HG03066 (cell line): ENCODE measurements around the gene EIPR1.
"Not testable (repeated sequence)": the region's sequence is repeated elsewhere in the genome, so short reads cannot be mapped to it uniquely, and the experiment has no call there.

Experiments
- ATAC-seq: cut with Tn5 transposase; IDR thresholded peaks from one replicate; pipeline ENCODE4 v1.9.1; 2021; ENCODE audit warnings: low read depth; ENCODE audit not compliant: unreplicated experiment

Gene EIPR1

GRCh38 chr2:3361518-3362389 is 15.9 kb downstream of the EIPR1 start:
- no peak for ATAC-seq

DNA sequence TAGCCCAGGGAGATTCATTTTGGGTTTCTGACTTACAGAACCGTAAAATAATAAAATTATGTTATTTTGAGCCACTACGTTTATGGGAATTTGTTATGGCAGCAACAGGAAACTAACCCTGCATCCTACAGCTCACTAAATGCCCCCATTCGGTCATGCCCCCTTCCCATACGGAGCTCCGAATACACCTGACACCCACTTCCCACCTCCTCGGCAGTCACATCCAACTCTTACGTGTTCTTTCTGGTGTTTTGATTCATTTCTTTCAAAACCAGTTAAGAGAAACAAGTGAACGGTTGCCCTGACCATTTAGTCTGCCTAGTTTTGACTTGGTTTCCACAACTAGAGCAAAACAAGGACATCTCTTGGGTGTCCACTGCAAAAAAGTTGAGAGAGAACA is 19.7 kb downstream of the EIPR1 start:
- ATAC-seq = no peak

- ATAC-seq = not testable (repeated sequence)
Measured at GRCh38 chr2:3357446-3357845, 20.2 kb downstream of the EIPR1 start.

DNA sequence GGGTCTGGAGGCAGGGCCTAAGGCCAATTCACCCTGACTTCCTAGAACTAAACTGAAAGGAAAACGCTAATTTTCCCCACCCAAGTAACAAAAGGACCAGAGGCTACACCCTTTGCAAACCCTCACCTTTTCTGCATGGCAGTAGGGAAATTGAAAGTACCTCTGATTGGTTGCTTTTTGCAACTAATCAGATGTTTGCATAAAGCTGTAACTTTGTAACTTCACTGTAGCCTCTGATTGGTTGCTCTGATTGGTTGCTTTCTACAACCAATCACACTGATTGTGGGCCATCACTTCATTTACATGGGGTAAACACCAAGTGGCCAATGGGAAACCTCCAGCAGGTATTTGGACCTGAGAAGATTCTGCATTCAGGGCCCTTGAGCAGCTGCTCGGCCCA is 20.8 kb downstream of the EIPR1 start:
- no peak for ATAC-seq

DNA sequence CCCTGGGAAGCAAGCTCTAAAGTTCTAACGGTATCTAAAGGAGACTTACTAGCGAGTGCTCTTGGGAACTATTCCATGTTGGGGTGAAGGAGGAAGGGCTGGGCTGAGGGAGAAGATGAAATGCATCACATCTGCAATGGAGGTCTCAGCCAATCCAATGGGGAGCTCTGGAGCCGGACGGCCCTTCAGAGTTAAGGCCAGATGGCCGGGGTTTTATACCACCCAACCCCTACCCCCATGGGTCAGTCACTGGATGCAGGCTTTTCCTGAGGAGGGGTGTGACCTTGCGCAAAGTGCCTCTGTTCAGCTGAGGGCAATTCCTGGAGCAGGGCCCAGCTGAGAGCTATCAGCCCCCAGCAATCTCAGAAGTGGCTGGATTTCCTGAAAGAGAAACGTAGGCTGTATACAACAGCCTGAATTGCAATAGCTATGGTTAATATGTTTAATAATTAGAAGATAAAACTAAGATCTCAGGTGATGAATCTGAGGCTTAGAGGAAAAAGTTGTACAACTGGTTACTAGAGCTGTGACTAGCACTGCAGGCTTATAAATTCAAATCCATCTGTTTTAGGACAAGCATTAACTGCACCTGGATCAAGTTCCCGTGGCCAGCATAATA is 21.6 kb downstream of the EIPR1 start:
- ATAC-seq = no peak

DNA sequence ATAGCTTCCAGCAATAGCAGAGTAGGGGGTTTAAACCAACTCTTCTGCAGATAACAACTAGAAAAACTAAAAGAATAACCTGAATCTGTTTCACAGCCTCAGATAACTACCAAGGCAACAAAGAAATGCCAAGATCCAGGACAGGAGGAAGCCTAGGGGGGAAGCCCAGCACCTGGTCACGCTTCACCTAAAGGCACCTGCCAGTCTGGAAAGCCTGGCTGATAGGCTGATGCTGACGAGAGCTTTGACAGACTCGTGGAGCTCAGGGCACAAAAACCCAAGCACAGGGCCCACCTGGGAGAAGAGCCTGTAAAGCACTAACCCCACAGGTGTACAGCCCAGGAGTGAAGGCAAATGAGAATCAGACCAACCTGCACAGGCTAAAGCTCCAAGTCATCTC is 22.6 kb downstream of the EIPR1 start:
- ATAC-seq = no peak

DNA sequence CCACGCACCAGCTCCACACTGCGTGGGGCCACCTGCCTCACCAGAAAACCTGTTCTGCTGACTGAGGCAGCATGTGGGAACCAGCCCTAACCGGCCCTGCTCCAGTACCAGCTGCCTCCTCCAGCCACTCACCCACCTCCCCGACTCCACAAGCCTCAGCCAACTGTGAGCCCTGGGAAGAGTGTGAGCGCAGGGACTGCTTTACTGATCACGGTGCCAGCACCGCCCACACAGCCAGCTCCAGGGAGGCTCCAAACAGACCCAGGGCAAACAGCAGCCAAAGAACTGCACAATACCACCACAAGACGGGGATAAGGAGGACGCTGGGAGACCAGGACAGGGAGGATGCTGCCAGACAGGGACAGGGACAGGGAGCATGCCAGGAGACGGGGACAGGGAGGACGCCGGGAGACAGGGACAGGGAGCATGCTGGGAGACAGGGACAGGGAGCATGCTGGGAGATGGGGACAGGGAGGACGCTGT is 28.4 kb downstream of the EIPR1 start:
- ATAC-seq = no peak

DNA sequence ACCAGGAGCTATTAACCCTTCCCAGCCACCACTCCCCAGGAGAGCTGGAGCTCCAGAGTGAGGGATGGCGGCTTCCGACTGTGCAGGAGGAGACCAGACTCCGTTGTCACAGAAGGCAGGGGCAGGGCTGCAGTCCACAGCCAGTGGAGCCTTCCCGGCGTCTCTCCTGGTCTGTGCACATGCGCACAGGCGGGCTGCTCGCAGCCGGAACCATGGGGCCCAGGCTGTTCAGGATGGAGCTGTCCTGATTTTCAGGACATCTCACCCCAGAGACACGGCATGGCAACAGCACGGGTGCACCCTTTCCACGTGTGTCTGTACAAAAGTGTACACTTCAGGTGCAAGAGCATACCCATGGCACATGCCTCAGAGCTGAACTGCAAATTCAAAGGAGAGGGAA is 28.9 kb downstream of the EIPR1 start:
- ATAC-seq = no peak

DNA sequence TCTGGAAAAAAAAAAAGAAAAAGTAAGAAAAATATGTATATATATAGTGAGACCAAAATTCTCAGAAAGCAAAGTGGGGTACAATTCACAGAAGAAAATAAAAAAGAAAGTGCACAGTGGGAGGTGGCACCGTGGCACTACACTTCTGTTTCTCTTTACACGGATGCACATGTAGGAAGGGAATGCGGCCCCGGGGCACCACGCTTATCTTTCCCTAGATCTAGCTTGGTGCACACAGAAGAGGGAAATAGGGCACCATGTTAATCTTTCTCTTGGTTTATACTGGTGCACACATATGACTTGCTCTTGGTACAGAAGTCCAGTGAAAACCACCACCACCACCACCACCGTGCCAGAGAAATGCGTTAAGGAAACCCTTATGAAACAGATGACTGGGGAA is 32.0 kb downstream of the EIPR1 start:
- ATAC-seq = no peak

DNA sequence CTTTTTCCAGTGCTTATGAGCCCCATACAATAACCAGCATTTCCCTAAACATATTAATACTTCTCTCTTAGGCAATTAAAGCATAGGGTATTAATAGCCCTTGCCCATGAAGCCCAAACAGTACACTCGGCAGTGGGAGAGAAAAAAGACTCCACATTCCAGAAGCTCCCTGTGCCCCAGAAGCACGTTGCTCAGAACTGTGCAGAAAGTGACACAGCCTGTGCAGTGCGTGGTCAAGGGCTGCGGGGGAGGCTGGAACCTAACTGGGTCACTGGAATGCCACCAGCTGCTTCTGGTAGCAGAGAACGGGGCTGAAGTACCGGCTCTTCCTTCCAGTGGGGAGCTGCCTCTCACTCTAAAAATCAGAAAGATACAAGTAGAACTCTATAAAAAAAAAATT is 32.7 kb downstream of the EIPR1 start:
- no peak for ATAC-seq

DNA sequence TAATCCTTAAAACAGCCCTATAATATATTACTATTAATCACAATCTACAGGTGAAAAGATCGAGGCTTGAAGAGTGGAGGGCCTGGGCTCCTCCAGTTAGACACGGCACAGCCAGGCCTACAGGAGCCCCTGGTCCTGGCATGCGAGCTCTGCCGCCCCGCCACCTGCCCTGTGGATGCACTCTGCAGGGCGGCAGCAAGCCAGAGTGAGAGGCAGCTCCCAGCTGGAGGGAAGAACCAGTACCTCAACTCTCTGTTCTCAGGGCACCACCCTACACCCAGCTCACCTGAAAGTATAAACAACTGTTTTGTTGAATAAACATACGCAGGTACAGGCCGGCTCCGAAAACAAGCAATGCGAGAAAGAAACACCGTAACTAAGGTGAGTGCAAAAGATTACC is 34.6 kb downstream of the EIPR1 start:
- ATAC-seq = no peak

DNA sequence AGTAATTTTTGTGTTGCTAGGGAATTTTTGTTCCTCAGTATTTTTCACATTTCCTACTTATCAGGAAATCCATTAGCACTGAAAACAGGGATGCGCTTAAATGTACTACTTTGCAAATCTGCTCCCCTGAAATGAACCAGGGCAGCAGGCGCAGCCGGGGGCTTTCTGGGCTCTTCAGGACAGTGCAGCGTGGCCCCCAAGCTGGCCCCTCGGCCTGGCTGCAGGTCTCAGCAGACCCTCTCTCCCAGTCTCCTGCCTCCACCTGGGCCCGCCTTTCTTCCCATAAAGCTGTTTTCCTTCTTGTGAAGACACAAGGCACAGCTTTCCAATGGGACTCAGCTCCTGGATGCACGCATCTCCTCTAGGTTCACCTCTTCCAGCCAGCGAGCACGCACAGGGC is 35.3 kb downstream of the EIPR1 start:
- no peak for ATAC-seq

GRCh38 chr2:3341336-3341735 is 36.3 kb downstream of the EIPR1 start:
- ATAC-seq = no peak

DNA sequence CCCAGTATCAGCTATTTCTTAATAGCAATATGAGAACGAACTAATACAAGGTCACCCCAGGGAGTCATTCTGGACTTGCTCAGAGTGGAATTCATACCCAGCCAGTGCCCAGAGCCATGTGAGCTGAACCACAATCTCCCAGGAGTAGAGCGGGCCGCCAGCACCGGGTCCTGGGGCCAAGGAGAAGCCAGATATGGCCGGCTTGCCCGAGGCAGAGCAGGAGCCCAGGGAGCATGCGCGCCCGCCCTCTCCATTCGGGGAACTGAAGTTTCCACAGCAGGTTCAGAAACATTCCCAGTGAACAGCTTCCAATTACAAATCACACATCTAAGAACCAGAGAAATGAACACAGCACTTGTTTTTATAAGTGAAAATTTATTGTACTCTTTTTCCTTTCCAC is 37.5 kb downstream of the EIPR1 start:
- ATAC-seq = no peak

DNA sequence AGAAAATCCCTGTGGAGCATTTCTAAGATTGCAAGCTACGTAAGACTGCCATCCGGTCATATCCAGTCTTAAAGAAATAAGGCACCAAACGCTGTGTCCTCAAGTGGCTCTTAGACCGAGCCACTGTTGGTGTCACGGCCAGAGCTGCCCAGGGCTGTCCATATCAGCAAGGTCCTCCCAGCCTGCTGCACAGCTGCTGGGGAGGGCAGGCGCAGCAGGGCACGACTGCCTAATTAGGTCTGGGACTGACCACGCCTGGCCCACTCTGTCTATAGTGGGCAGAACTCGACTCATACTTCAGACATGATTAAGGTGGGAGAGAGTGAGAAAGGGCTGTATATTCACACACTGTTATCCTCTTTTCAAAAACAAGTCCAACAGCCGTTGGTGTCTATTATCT is 39.3 kb downstream of the EIPR1 start:
- no peak for ATAC-seq

- no peak for ATAC-seq
Measured at GRCh38 chr2:3336844-3337243, 40.8 kb downstream of the EIPR1 start.

- no peak for ATAC-seq
Measured at GRCh38 chr2:3334392-3335345, 42.9 kb downstream of the EIPR1 start.

DNA sequence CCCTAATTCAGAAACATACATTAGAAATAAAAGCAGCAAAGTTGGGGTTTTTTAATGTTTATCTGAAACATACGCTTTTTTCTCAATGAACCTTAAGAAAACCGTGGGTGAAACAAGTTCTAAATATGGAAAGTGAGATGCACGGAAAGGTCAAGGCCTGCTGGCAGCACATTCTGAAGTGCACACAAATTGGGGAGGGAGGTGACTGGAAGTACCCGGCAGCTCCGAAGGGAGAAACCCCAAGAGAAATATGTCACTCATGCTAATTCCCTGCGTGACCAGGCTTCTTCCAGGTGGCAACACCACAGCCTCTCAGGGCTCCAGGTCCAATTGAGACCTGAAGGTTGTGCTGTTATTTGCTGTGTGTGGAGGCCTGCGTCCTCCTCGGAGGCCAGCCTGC is 45.5 kb downstream of the EIPR1 start:
- ATAC-seq = no peak

GRCh38 chr2:3329491-3329890 is 48.1 kb downstream of the EIPR1 start:
- ATAC-seq = no peak

DNA sequence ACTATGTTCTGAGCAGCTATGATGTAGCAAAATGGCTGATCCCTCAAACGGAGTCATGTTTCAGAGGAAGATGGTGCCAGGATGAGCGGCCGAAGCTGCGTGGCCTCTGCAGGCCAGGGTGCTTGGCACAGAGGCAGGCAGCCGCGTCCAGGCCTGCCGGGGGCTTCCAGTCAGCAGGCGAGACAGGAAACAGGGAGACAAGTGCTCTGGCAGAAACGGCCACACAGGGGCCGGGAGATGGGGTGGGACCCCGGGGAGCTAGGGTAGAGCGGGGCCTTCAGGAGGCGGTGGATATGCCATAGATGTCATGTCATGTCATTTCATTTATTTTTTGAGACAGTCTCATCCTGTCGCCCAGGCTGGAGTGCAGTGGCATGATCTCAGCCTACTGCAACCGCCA is 50.7 kb downstream of the EIPR1 start:
- ATAC-seq = no peak

- ATAC-seq = no peak
Measured at GRCh38 chr2:3326182-3326537, 51.5 kb downstream of the EIPR1 start.
